Ovary (tissue), 9 donors: ENCODE measurements around the gene CDC14B. TPM values are rescaled to one million over a fixed set of nuclear protein-coding genes. Genes with fewer than 3 reads are reported as not detected.

Experiments
- DNase-seq, 5 donors: peaks; one replicate each; pipeline ENCODE4 v3.0.0-alpha.2; 2019 to 2020
- H3K27ac ChIP-seq, 2 donors: fragments of 200-600 bp; one replicate each; pipeline versions ENCODE4 v1.5.1 to v1.8.0; 2019 to 2022
- H3K27me3 ChIP-seq: fragments of 200-600 bp; one replicate; pipeline ENCODE4 v1.8.0; 2022
- H3K36me3 ChIP-seq: fragments of 200-600 bp; sonication (generic); one replicate; pipeline ENCODE4 v1.5.1; 2019
- H3K4me1 ChIP-seq: one replicate; pipeline ENCODE4 v1.8.1; 2013; ENCODE audit warnings: mild to moderate bottlenecking, moderate library complexity; ENCODE audit not compliant: insufficient read depth
- H3K4me3 ChIP-seq: fragments of 200-600 bp; sonication (generic); one replicate; pipeline ENCODE4 v1.5.1; 2017
- H3K9me3 ChIP-seq, 2 donors: fragments of 200-600 bp in 1 of 2; sonication (generic) in 1 of 2; one replicate each; pipeline versions ENCODE4 v1.5.1 to v1.8.1; 2013 to 2019; ENCODE audit warnings: mild to moderate bottlenecking in 1 of 2, moderate library complexity in 1 of 2
- CTCF ChIP-seq, 3 donors: fragments of 450-650 bp in 2 of 3; fragments of 200-600 bp in 1 of 3; IDR thresholded peaks; one replicate each; pipeline versions ENCODE4 v1.5.1 to v1.8.0; 2016 to 2022; ENCODE audit warnings: antibody characterized with exemption in 3 of 3, mild to moderate bottlenecking in 1 of 3
- EP300 ChIP-seq: sonication (generic); formaldehyde crosslinking; IDR thresholded peaks from one replicate; pipeline ENCODE4 v1.6.1; 2017; ENCODE audit warnings: antibody characterized with exemption
- POLR2A ChIP-seq: fragments of 450-650 bp; IDR thresholded peaks from one replicate; pipeline ENCODE4 v1.6.1; 2017; ENCODE audit warnings: antibody characterized with exemption, mild to moderate bottlenecking, moderate library complexity
- WGBS, 3 donors: extraction: QIAGEN DNeasy Blood & Tissue Kit in 1 of 3; methylation state at CpG; one replicate each; pipeline versions ENCODE4 v1.1.5 to v1.1.7; 2013 to 2017; 5-methylcytosine and 5-hydroxymethylcytosine counted together
- intact Hi-C, 4 donors: fragments of 100-400 bp; cut with DNase I; formaldehyde crosslinking; loops; one replicate each; pipeline versions ENCODE4 v1.11.0 to v1.15.1; 2022 to 2023
- polyA plus RNA-seq, 2 donors: library from polyadenylated mRNA; stranded (reverse); fragments of 200-250 nt in 1 of 2; fragments of 350-450 nt in 1 of 2; fragmentation: Illumina TruSeq in 1 of 2; extraction: RNeasy Lipid Tissue Mini Kit (QIAGEN cat#74804) in 1 of 2; gene quantifications; one replicate each; pipeline ENCODE4 v1.2.3, GENCODE V29; 2013 to 2014
- total RNA-seq, 7 donors: library from RNA; depleted of rRNA in 2 of 7; stranded (reverse); fragments of >200 nt in 2 of 7; fragmentation: NEBNext Ultra II Directional in 3 of 7; extraction: Animal tissue kit (Norgen Biotek cat#: 25700) in 3 of 7; gene quantifications; one replicate each; pipeline versions ENCODE4 v1.1.0 to v1.2.4, GENCODE V29; 2016 to 2023
- donor health status: DM: no; HTN: no; CAD: no; lungs with moderate emphysema.
- donor health status: DM: no; HTN: no; CAD: no.
- donor health status: Bipolar disorder and iron deficiency.
- donor health status: DM: yes; HTN: yes; CAD: no.
- donor health status: DM: no; HTN: no; CAD: no.
- donor health status: DM: yes; HTN: yes; CAD: no.

The CDC14B gene
- total and polyA plus RNA-seq, 9 donors, result 5.9 to 15.3 (median 11.4) TPM

GRCh38 chr9:96476013-96476412, 143.6 kb downstream of the CDC14B start:
- H3K27me3 ChIP-seq, result no peaks in the 10 kb centered on the region
- WGBS, 3 donors, result 90 to 92% (median 91%) methylated on average over 4 of the region's 4 CpGs
- DNase-seq, result no peak
- H3K36me3 ChIP-seq, result peaks cover 3% of the 10 kb centered on the region
- no peak for TF ChIP-seq POLR2A
- no peak overlapping the region for H3K4me3 ChIP-seq
- intact Hi-C loops, result no loop called here
- no peak overlapping the region for H3K27ac ChIP-seq
- H3K9me3 ChIP-seq, result no peaks in the 10 kb centered on the region
- H3K4me1 ChIP-seq, result no peaks in the 10 kb centered on the region

GRCh38 chr9:96467784-96468183, 151.9 kb downstream of the CDC14B start:
- no peaks in the 10 kb centered on the region for H3K9me3 ChIP-seq
- DNase-seq, result no peak
- H3K27ac ChIP-seq, result no peak overlapping the region
- H3K27me3 ChIP-seq, result no peaks in the 10 kb centered on the region
- peaks cover 2% of the 10 kb centered on the region for H3K36me3 ChIP-seq
- H3K4me1 ChIP-seq, result no peaks in the 10 kb centered on the region
- TF ChIP-seq POLR2A, result no peak
- H3K4me3 ChIP-seq, result no peak overlapping the region
- 94 to 97% (median 94%) methylated on average over 5 of the region's 5 CpGs for WGBS, 3 donors
- intact Hi-C loops, result loop anchor here in 1 of 4 donors (10.0 kb wide), 1 partner anchor 157 kb away; no protein-coding TSS in a partner anchor

GRCh38 chr9:96464426-96464825, 155.2 kb downstream of the CDC14B start:
- WGBS, 3 donors, result 74 to 82% (median 76%) methylated on average over 6 of the region's 6 CpGs
- Histone ChIP-seq H3K27me3 (no peaks in the 10 kb centered on the region), H3K4me1 (no peaks in the 10 kb centered on the region), H3K36me3 (no peaks in the 10 kb centered on the region), H3K27ac (no peak overlapping the region), H3K9me3 (no peaks in the 10 kb centered on the region), H3K4me3 (no peak overlapping the region)
- no peak for DNase-seq
- TF ChIP-seq POLR2A, result no peak
- TF ChIP-seq CTCF (IDR thresholded peaks at IDR 0.05), result no peak
- no peak for TF ChIP-seq EP300
- intact Hi-C loops, result loop anchor here in 1 of 4 donors (10.0 kb wide), 1 partner anchor 160 kb away; no protein-coding TSS in a partner anchor

- TF ChIP-seq POLR2A, result no peak
- no peak for TF ChIP-seq CTCF (IDR thresholded peaks at IDR 0.05)
- no peak for TF ChIP-seq EP300
- Histone ChIP-seq H3K27me3 (no peaks in the 10 kb centered on the region), H3K4me1 (no peaks in the 10 kb centered on the region), H3K36me3 (no peaks in the 10 kb centered on the region), H3K4me3 (no peak overlapping the region), H3K27ac (no peak overlapping the region), H3K9me3 (no peaks in the 10 kb centered on the region)
- intact Hi-C loops, result loop anchor here in 1 of 4 donors (10.0 kb wide), 1 partner anchor 162 kb away; no protein-coding TSS in a partner anchor
- DNase-seq, result no peak
- WGBS, 3 donors, result 95% methylated on average over 6 of the region's 6 CpGs
Measured at GRCh38 chr9:96462541-96462940, 157.1 kb downstream of the CDC14B start.

- Histone ChIP-seq H3K9me3 (no peaks in the 10 kb centered on the region), H3K4me3 (no peak overlapping the region), H3K27me3 (no peaks in the 10 kb centered on the region), H3K4me1 (no peaks in the 10 kb centered on the region), H3K36me3 (no peaks in the 10 kb centered on the region), H3K27ac (no peak overlapping the region)
- intact Hi-C loops, result loop anchor here in 1 of 4 donors (10.0 kb wide), 1 partner anchor 163 kb away; no protein-coding TSS in a partner anchor
- TF ChIP-seq EP300 (no peak), CTCF (IDR thresholded peaks at IDR 0.05) (no peak), POLR2A (no peak)
- DNase-seq, result no peak
- WGBS, 3 donors, result 88 to 90% (median 88%) methylated on average over 8 of the region's 8 CpGs
Measured at GRCh38 chr9:96461336-96461735, 158.3 kb downstream of the CDC14B start.
